GM18907 (cell line): ENCODE results near the gene MGST3.
A peak's percentile ranks its signal among the peaks of the same experiment; 100 is the strongest.
"Not testable (repeated sequence)": the region's sequence is repeated elsewhere in the genome, so short reads cannot be mapped to it uniquely, and the experiment has no call there.

Source experiments
- ATAC-seq: cut with Tn5 transposase; IDR thresholded peaks from one replicate; pipeline ENCODE4 v1.9.1; 2021; ENCODE audit warnings: mild to moderate bottlenecking, moderate library complexity; ENCODE audit not compliant: unreplicated experiment

Gene MGST3

GRCh38 chr1:165630629-165631341, at the start of gene MGST3:
TSS of gene MGST3 (plus strand) at chr1:165631234. CDS start at chr1:165649848, 18,614 bp downstream.
- peak; percentile 88 for ATAC-seq

DNA sequence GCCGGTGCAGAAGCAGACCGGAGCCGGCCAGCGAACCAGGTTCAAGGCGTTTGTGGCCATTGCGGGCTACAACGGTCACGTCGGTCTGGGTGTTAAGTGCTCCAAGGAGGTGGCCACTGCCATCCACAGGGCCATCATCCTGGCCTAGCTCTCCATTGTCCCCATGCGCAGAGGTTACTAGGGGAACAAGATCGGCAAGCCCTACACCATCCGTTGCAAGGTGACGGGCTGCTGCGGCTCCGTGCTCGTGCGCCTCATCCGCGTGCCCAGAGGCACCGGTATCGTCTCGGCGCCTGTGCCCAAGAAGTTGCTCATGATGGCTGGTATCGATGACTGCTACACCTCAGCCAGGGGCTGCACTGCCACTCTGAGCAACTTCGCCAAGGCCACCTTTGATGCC, 49.1 kb upstream of the MGST3 start:
- ATAC-seq = no peak

DNA sequence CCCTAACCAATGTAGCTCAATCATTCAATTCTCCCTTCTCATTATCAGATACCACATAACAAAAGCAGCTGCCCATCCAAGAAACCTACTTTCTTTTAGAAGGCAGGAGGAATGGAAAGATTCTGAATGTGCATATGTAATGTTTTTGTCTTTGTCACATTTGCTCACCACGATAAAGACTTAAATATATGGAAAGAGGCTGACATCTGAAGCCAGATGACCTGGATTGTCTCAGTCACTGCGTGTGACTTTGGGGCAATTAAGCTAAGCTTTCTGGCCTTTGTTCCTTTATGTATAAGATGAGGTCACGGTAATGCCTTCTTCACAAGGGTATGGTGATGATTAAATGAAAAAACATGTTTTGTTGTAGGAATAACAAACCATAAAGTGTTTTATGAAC, 44.6 kb upstream of the MGST3 start:
- ATAC-seq = no peak

DNA sequence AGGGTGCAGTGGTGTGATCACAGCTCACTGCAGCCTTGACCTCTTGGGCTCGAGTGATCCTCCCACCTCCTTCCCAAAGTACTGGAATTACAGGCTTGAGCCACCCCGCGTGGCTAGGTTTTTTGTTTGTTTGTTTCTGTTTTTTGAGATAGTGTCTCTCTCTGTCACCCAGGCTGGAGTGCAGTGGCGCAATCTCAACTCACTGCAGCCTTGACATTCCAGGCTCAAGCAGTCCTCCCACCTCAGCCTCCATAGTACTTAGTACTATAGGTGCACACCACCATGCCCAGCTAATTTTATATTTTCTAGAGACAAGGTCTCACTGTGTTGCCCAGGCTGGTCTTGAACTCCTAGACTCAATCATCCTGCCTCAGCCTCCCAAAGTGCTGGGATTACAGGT, 39.6 kb upstream of the MGST3 start:
- ATAC-seq = not testable (repeated sequence)

DNA sequence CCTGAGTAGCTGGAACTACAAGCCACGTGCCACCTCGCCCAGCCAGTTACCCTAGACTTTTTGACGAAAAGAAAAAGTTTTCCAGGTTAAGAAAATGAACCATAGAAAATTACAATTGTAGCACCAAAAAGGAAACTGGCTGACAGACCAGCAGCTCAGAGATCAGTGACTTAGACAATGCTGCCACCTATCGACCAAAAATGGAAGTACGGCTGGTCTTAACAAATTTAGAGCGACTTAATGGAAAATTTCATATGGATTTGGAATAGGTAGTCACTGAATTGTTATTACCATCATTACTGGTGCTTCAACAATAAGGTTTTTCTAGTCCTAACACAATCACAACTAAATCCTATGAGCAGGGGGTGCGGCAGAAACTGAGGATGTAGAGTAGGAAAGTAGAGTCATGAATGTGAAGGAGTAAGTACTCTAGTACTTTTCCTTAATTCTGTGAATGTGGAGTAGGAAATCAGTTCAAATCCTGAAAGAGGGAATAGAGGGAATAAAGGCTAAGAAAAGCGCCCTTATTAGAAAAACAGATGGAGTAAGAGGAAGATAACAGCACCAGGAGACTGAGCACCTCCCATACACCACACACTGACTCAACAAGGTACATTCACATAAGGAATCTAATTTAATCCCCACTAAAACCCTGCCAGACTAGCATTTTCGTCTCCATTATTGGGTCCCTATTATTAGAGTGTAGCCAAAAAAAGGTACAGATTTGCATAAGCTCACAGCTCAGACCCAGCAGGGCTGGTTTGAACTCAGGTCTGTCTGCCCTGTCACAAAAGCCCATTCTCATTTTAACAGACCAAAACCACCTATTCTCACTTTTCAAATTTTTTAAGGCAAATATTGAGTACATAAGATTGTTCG, 37.9 kb upstream of the MGST3 start:
- ATAC-seq = no peak

DNA sequence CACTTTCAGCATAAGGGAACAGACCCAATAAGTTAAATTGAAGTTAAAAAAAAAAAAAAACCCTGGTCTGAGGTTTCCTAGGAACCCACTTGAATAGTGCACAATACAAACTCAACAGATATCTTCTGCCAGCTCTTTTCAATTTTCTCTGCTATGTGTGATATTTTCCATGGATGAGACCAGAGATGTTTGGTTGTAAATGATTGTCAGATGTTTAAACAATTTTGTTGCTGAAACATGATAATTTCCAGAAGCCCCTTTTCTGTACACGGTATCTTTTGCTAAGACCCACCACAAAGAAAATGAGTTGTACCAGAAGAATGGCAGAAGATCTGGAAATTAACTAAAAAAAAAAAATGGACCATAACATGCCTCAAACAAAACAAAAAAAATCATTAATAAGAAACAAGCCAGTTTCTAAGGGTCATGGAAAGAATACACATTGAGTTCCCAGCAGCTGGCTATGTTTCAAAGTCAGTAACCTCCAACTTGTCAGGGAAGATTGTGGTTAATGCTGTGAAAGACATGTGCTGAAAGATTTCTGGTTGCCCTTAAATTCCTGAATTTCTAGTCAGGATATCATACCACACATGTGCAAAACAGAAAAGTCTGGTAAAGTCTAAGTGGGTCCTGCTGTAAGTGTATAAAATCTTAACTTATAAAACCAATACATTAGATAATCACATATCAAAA, 35.6 kb upstream of the MGST3 start:
- no peak for ATAC-seq

DNA sequence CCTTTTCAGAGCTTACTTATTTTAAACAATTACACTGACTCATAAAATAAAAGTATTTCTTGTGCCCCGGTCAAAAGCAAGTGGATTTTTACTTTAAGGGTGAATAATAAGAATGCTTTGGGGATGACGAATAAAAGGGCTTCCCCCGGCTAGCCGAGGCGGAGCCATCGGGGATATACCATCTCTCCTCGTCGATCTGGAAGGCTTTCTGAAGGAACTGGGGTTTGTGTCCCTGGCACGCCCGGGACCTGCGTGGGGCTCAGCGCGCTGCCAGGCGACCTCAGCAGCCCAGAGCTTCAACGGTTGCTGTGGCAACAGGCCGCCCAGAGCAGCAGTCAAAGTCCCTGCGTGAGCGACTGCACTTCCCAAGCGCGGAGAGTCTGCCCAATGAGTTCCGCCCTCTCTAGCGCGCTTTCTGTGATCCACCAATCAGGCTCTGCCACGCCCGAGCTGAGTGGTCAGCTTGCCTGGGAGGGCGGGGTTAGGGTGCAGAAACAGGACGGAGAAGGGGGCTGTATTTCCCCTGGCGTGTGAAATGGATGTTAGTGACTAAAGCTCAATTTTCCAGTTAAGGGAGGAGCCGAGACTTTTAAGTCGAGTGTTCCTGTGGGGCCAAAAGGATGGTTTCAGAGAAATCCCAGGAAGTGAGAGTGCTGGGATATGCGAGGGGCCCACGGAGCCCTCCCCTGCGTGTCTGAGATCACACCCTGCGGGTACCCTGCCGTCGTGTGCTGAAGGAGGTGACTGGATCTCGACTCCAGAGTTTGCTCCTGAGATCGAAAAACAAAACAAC, 33.0 kb upstream of the MGST3 start:
- peak; percentile 99 for ATAC-seq

DNA sequence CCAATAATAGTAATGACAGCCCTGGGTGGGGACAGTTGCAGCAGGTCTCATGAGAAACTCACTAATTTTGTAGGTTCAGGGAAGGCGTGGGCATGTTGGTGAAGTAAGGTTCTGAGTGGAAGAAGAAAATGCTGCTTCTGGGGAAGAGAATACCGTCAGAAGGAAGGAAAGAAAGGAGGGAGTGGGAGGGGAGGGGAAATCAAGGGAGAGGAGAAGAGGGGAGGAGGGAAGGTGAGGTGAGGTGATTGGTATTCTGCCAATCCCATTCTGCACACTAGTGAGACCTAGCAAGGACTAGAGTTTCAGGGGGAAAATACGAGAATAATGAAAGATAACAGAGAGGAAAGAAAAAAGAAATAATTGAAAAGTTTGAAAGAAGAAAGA, 32.4 kb upstream of the MGST3 start:
- ATAC-seq = no peak

DNA sequence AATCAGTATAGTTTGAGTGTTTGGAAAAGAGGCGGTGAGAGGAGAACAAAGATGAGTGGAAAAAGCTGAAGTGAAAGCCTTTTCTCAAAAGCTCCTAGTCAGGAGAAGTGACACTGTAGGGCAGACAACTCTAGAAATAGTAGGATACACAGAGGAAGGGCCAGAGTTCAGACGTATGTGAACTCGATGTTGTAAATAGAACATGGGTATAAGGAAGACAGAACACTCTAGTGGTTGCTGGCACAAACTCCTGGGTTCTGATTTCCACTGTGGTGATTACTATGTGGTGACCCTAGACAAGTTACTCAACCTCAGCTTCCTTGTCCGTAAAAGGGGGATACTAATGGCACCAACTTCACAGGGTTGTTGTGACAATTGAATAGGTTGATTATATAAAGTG, 30.2 kb upstream of the MGST3 start:
- ATAC-seq = no peak

- ATAC-seq = no peak
Observed at GRCh38 chr1:165603810-165604209, 27.2 kb upstream of the MGST3 start.

- no peak for ATAC-seq
Observed at GRCh38 chr1:165605246-165605645, 25.8 kb upstream of the MGST3 start.

DNA sequence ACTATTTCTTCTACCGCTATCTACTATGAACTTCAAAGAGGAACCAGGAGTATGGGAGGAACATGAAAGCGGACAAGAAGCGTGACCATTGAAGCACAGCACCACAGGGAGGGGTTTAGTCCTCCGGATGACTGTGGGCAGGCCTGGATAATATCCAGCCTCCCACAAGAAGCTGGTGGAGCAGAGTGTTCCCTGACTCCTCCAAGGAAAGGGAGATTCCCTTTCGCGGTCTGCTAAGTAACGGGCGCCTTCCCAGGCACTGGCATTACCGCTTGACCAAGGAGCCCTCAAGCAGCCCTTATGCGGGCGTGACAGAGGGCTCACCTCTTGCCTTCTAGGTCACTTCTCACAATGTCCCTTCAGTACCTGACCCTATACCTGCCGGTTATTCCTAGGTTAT, 24.4 kb upstream of the MGST3 start:
- ATAC-seq = not testable (repeated sequence)

DNA sequence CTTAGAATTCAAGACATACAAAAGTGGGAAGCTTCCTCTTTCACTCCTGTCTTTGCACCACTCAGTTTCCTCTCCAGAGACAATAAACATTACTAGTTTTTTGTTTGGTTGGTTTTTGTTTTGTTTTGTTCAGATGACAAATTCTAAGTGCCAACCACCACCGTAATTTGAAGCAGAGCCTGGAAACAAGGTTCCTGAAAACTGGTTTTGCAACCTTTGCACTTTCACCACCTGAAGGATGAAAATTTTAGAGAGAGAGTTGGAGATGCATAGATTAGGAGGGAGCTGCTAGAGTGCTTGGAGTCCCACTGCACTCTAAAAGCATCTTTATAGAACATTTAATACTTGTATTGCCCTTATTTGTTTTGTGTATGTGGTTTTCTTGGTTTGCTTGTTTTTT, 20.2 kb upstream of the MGST3 start:
- ATAC-seq = no peak

DNA sequence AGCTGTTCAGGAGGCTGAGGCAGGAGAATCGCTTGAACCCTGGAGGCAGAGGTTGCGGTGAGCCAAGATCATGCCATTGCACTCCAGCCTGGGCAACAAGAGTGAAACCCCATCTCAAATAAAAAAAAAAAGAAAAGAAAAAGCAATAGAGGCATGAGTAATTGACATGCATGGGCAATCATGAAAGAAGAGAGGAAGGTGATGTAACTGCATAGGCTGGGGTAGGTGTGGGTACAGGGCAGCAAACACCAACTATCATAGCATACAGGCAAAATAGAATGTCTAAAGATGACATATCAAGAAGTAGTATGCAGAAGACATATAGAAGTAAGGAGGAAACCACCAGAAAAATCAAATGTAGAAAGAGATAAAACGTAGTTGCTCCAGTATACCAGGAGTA, 19.0 kb upstream of the MGST3 start:
- no peak for ATAC-seq

DNA sequence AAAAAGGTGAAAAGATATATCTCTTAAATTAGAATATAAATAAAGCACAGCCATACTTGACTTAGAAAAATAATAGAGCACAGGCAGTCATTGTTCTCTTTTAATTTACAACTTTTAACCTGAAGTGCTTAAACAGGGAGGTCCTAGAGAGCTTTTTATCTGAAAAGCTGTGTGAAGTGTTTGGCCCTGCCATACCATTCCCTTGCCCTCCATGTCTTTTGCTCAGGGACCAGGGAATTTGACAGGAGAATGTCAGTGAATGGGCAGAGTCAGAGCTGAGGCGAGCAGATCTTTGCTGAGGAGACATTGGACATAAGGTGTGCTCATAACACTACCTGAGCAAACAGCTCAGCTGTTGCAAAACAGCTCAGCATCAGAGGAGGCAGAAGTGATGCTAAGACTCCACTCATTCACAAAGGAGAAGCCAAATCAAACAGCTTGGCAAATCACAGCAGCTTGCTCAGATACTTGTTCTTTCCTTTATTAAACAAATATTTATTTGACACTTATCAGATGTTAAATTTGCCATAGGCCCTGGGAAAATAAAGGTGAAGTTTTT, 14.9 kb upstream of the MGST3 start:
- ATAC-seq = no peak

DNA sequence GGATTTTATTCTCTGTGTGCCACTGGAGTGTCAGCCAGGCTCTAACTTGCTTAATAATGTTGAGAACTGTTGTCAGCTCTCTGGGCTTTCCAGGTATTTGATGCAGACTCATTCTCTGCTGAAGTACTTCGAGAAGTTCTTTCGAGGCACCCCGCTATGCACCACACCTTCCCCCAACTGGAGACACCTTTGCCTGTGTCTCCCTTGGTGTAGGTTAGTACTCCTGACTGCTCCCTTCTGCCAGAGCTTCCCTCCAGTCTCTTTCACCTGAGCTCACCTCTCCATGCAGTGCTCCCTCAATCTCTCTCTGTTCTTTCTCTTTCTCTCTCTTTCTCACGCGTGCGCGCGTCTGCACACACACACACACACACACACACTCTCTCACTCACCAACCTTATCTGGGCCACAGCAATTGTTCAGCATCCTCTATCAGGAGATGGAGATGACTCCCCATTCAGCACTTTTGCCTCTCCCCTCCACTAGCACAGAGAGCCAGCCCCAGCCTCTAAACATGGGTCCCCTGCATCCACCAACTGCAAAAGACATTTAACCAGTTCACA, 14.0 kb upstream of the MGST3 start:
- ATAC-seq = no peak

DNA sequence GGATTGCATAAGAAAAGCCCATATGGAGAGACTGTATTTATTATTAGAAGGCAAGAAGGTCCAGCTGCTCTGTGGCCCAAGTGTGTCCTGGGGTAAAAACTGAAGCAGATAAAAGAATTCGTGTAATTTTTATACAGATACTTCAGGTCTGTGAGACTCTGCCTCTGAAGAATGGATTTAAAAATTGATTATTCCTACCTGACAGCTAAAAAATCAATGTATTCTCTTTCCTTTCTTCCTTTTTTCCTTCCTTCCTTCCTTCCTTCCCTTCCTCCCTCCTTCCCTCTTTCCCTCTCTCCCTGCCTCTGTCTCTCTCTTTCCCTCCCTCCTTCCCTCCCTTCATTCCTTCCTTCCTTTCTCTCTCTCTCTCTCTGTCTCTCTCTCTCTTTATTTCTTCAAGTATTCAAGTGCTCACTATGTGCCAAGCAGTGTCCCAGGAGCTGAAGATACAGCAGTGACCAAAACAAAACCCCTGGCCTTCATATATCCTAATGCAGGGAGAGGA, 11.3 kb upstream of the MGST3 start:
- ATAC-seq = no peak

DNA sequence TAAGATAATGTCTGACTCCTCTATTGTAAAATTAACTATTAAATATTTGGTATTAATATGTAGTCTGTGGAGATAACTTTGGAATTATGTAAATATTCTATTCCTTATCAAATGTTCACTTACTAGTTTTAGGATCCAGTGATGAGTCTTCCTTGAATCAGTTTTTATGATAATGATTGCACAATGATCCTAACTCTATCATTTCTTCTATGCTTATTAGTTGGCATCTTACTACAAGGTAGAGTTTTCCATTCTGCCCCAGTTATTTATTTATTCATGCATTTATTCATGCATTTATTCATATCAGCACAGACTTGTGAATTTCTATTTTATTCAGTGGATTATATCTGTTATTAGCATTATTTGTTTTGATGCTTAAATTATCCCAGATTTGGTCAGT, 7.4 kb upstream of the MGST3 start:
- no peak for ATAC-seq

- ATAC-seq = no peak
Observed at GRCh38 chr1:165624441-165624840, 6.6 kb upstream of the MGST3 start.
